H1 (cell line): Measurements from ENCODE around the gene AAK1. TPM values are rescaled to one million over a fixed set of nuclear protein-coding genes. Genes with fewer than 3 reads are reported as not detected.

Experiments
- CTCF ChIA-PET: fragments of 300-600 bp; sonication (Branson Sonifier 250); formaldehyde crosslinking; loops from one replicate; lab custom pipeline; 2021; ENCODE audit not compliant: partially characterized antibody; lab: Charles Lee
- POLR2A ChIA-PET: fragments of 300-600 bp; sonication (Branson Sonifier 250); formaldehyde crosslinking; loops from one replicate; lab custom pipeline; 2021; ENCODE audit warnings: inconsistent platforms; ENCODE audit not compliant: partially characterized antibody; lab: Charles Lee
- DNase-seq, 2 experiments: peaks; one replicate each; pipeline versions ENCODE4 v3.0.0 to v3.0.0-alpha.2; 2010 to 2022; ENCODE audit warnings: low spot score in 2 of 2, low read depth in 1 of 2, mixed read lengths in 1 of 2
- FAIRE-seq: peaks from 2 replicates; lab custom pipeline; 2011; peaks lifted over from hg19 to GRCh38; lab: Jason Lieb, UNC
- H2AFZ ChIP-seq: 2 replicates; pipeline ENCODE4 v1.8.1; 2012; ENCODE audit warnings: low read length, inconsistent platforms
- H2AK5ac ChIP-seq: 2 replicates; pipeline ENCODE4 v1.6.1; 2013; ENCODE audit warnings: low read depth, low read length
- H2BK120ac ChIP-seq: replicated peaks from 2 replicates; pipeline ENCODE3; 2013; ENCODE audit warnings: low read depth, low read length, inconsistent platforms
- H2BK12ac ChIP-seq: 2 replicates; pipeline ENCODE4 v1.6.1; 2013; ENCODE audit warnings: low read depth, low read length
- H2BK15ac ChIP-seq: 2 replicates; pipeline ENCODE4 v1.6.1; 2013; ENCODE audit warnings: low read length
- H2BK20ac ChIP-seq: 2 replicates; pipeline ENCODE4 v1.6.1; 2013; ENCODE audit warnings: low read length
- H2BK5ac ChIP-seq: 2 replicates; pipeline ENCODE4 v1.6.1; 2013; ENCODE audit warnings: low read depth, low read length
- H3K14ac ChIP-seq: 2 replicates; pipeline ENCODE4 v1.6.1; 2013; ENCODE audit warnings: inconsistent platforms; ENCODE audit not compliant: insufficient read length
- H3K18ac ChIP-seq: 2 replicates; pipeline ENCODE4 v1.6.1; 2013; ENCODE audit warnings: low read length; ENCODE audit errors: extremely low read depth
- H3K23ac ChIP-seq: 2 replicates; pipeline ENCODE4 v1.6.1; 2013; ENCODE audit warnings: inconsistent platforms; ENCODE audit not compliant: insufficient read length
- H3K23me2 ChIP-seq: 2 replicates; pipeline ENCODE4 v1.6.1; 2013; ENCODE audit warnings: low read depth, low read length
- H3K27ac ChIP-seq: 2 replicates; pipeline ENCODE4 v1.6.1; 2011; ENCODE audit warnings: low read depth, low read length, inconsistent platforms
- H3K27me3 ChIP-seq, 4 experiments: replicated peaks in 1 of 4; 1 replicate in 1 of 4; 2 replicates in 3 of 4; pipeline versions ENCODE4 v1.6.1 to v1.8.1; 2011 to 2013; ENCODE audit warnings: low read length in 3 of 4, mild to moderate bottlenecking in 3 of 4, inconsistent platforms in 2 of 4, mixed read lengths in 2 of 4, moderate library complexity in 1 of 4; ENCODE audit not compliant: control insufficient read depth in 3 of 4, insufficient read depth in 3 of 4; ENCODE audit errors: extremely low read depth in 1 of 4
- H3K36me3 ChIP-seq, 4 experiments: 2 replicates each; pipeline versions ENCODE4 v1.6.1 to v1.8.1; 2011 to 2013; ENCODE audit warnings: mild to moderate bottlenecking in 4 of 4, low read length in 3 of 4, moderate library complexity in 2 of 4, control low read depth in 1 of 4, inconsistent platforms in 1 of 4; ENCODE audit not compliant: insufficient read depth in 4 of 4, control insufficient read depth in 2 of 4
- H3K4ac ChIP-seq: replicated peaks from 2 replicates; pipeline ENCODE3; 2013; ENCODE audit warnings: low read length, low read depth, mixed read lengths, inconsistent platforms; ENCODE audit not compliant: insufficient read length
- H3K4me1 ChIP-seq, 4 experiments: replicated peaks in 1 of 4; 1 replicate in 1 of 4; 2 replicates in 3 of 4; pipeline versions ENCODE4 v1.6.1 to v1.8.1; 2011 to 2013; ENCODE audit warnings: low read length in 3 of 4, inconsistent platforms in 2 of 4, mixed read lengths in 1 of 4; ENCODE audit not compliant: insufficient read depth in 4 of 4, control insufficient read depth in 3 of 4
- H3K4me2 ChIP-seq, 2 experiments: 2 replicates each; pipeline versions ENCODE4 v1.6.1 to v1.8.1; 2011 to 2013; ENCODE audit warnings: low read depth in 2 of 2, low read length in 2 of 2, control low read depth in 1 of 2, inconsistent platforms in 1 of 2, mild to moderate bottlenecking in 1 of 2; ENCODE audit not compliant: insufficient read depth in 1 of 2
- H3K4me3 ChIP-seq, 4 experiments: fragments of 200-600, 300-600 bp in 1 of 4; sonication (generic), shearing (Covaris generic), sonication (Bioruptor Twin) in 1 of 4; 2 replicates each; pipeline versions ENCODE4 v1.5.1 to v1.8.1; 2011 to 2016; ENCODE audit warnings: low read length in 4 of 4, low read depth in 3 of 4, control low read depth in 2 of 4, inconsistent platforms in 2 of 4, mild to moderate bottlenecking in 2 of 4, mixed read lengths in 1 of 4, moderate library complexity in 1 of 4; ENCODE audit not compliant: insufficient read depth in 2 of 4; ENCODE audit errors: extremely low read depth in 1 of 4
- H3K56ac ChIP-seq: replicated peaks from 2 replicates; pipeline ENCODE3; 2013; ENCODE audit warnings: low read depth, mild to moderate bottlenecking, mixed read lengths, low read length, inconsistent platforms; ENCODE audit not compliant: insufficient read length
- H3K79me1 ChIP-seq: 2 replicates; pipeline ENCODE4 v1.6.1; 2013; ENCODE audit warnings: low read depth, low read length, control low read depth
- H3K79me2 ChIP-seq, 2 experiments: 2 replicates each; pipeline versions ENCODE4 v1.6.1 to v1.8.1; 2012 to 2013; ENCODE audit warnings: low read length in 2 of 2, mild to moderate bottlenecking in 2 of 2, inconsistent platforms in 1 of 2; ENCODE audit not compliant: insufficient read depth in 2 of 2, control insufficient read depth in 1 of 2
- H3K9ac ChIP-seq, 4 experiments: replicated peaks in 1 of 4; 1 replicate in 1 of 4; 2 replicates in 3 of 4; pipeline versions ENCODE4 v1.6.1 to v1.8.1; 2011 to 2013; ENCODE audit warnings: low read depth in 3 of 4, low read length in 3 of 4, control low read depth in 2 of 4, mild to moderate bottlenecking in 2 of 4, moderate library complexity in 2 of 4, inconsistent platforms in 1 of 4; ENCODE audit errors: extremely low read depth in 1 of 4
- H3K9me3 ChIP-seq, 2 experiments: 2 replicates each; pipeline versions ENCODE4 v1.6.1 to v1.8.1; 2012 to 2013; ENCODE audit warnings: mild to moderate bottlenecking in 2 of 2, moderate library complexity in 2 of 2, control low read depth in 1 of 2, inconsistent platforms in 1 of 2, low read depth in 1 of 2, low read length in 1 of 2, mixed read lengths in 1 of 2; ENCODE audit not compliant: insufficient read depth in 2 of 2
- H4K20me1 ChIP-seq, 2 experiments: replicated peaks in 1 of 2; 2 replicates each; pipeline versions ENCODE3 to v1.8.1; 2011 to 2013; ENCODE audit warnings: inconsistent platforms in 2 of 2, low read length in 2 of 2, mild to moderate bottlenecking in 1 of 2; ENCODE audit not compliant: insufficient read depth in 2 of 2, control insufficient read depth in 1 of 2
- H4K5ac ChIP-seq: 2 replicates; pipeline ENCODE4 v1.6.1; 2013; ENCODE audit warnings: low read length, low read depth, mixed read lengths, inconsistent platforms; ENCODE audit not compliant: insufficient read length
- H4K8ac ChIP-seq: 2 replicates; pipeline ENCODE4 v1.8.0; 2013; ENCODE audit warnings: mild to moderate bottlenecking, moderate library complexity, low read length, inconsistent platforms; ENCODE audit not compliant: insufficient read depth; ENCODE audit errors: extremely low read depth
- H4K91ac ChIP-seq: replicated peaks from 2 replicates; pipeline ENCODE3; 2013; ENCODE audit warnings: low read length, mixed read lengths, inconsistent platforms; ENCODE audit not compliant: insufficient read length
- CBX8 ChIP-seq: fragments of 300-800, 300-1000 bp; sonication (generic); IDR thresholded peaks from 2 replicates; pipeline ENCODE4 v1.7.1; 2016; ENCODE audit warnings: low read depth, low read length, borderline replicate concordance
- GABPA ChIP-seq: IDR thresholded peaks from 2 replicates; pipeline ENCODE4 v1.6.1; 2011; ENCODE audit warnings: mild to moderate bottlenecking, low read length, moderate library complexity, borderline replicate concordance; ENCODE audit not compliant: insufficient read depth
- GTF2F1 ChIP-seq: IDR thresholded peaks from 2 replicates; pipeline ENCODE4 v1.6.1; 2012; ENCODE audit warnings: low read depth, low read length, improper control_type of control experiment, borderline replicate concordance
- HDAC6 ChIP-seq: IDR thresholded peaks from one replicate; pipeline ENCODE4 v1.7.1; 2012; ENCODE audit warnings: low read depth, mild to moderate bottlenecking, inconsistent platforms, low read length, moderate library complexity
- KDM5A ChIP-seq: fragments of 200-600 bp; IDR thresholded peaks from 2 replicates; pipeline ENCODE4 v1.7.1; 2012; ENCODE audit warnings: mild to moderate bottlenecking, low read length, inconsistent platforms, mixed read lengths
- SIN3A ChIP-seq, 2 experiments: IDR thresholded peaks in 1 of 2; conservative IDR thresholded peaks in 1 of 2; 2 replicates each; pipeline ENCODE4 v1.6.1; 2011 to 2012; ENCODE audit warnings: low read length in 2 of 2, improper control_type of control experiment in 1 of 2, low read depth in 1 of 2, mild to moderate bottlenecking in 1 of 2
- SP2 ChIP-seq: IDR thresholded peaks from 2 replicates; pipeline ENCODE4 v1.6.1; 2012; ENCODE audit warnings: mild to moderate bottlenecking, low read length, inconsistent platforms
- SUZ12 ChIP-seq: fragments of 200-600 bp; sonication (generic); IDR thresholded peaks from 2 replicates; pipeline ENCODE4 v1.6.1; 2012; ENCODE audit warnings: mild to moderate bottlenecking, inconsistent platforms, low read length, moderate library complexity, mixed read lengths
- YY1 ChIP-seq: IDR thresholded peaks from 2 replicates; pipeline ENCODE4 v1.6.1; 2011; ENCODE audit warnings: low read depth, mild to moderate bottlenecking, low read length
- WGBS, 2 experiments: shearing (Covaris generic) in 1 of 2; methylation state at CpG; one replicate each; pipeline versions ENCODE4 v1.1.6 to v1.1.7; 2013 to 2015; ENCODE audit warnings: low lambda C conversion rate in 2 of 2, mixed read lengths in 2 of 2, inconsistent platforms in 1 of 2, low coverage in 1 of 2, missing lambda C conversion rate in 1 of 2; ENCODE audit not compliant: insufficient replicate concordance in 2 of 2, insufficient coverage in 1 of 2, insufficient read length in 1 of 2; ENCODE audit errors: extremely low coverage in 1 of 2, missing lambda C conversion rate in 1 of 2; 5-methylcytosine and 5-hydroxymethylcytosine counted together
- polyA plus RNA-seq, 7 experiments: library from polyadenylated mRNA; depleted of rRNA in 3 of 7; stranded (reverse) in 5 of 7; unstranded in 2 of 7; fragments of >200 nt in 5 of 7; fragments of 200-250 nt in 2 of 7; gene quantifications; 1 replicate in 5 of 7; 2 replicates in 1 of 7; 4 replicates in 1 of 7; pipeline versions ENCODE4 v1.2.1 to v1.2.3, GENCODE V29; 2011 to 2013; ENCODE audit warnings: missing spikeins in 2 of 7, mixed read lengths in 2 of 7
- total RNA-seq: library from RNA; stranded (reverse); fragmentation: NEBNext Ultra II Directional; extraction: Animal tissue kit (Norgen Biotek cat#: 25700); gene quantifications from 2 replicates; pipeline ENCODE4 v1.2.1, GENCODE V29; 2021

The AAK1 gene
- total and polyA plus RNA-seq, 2 of the 8 experiments (the other 6 are each of a cell fraction or from before 2014, with no cell fraction given): 10.0 to 40.5 TPM

- Histone ChIP-seq H3K9me3 (no peaks in the 10 kb centered on the region), H4K5ac (no peak overlapping the region), H2BK12ac (no peak overlapping the region), H2BK15ac (no peak overlapping the region), H3K4me2 (no peak overlapping the region), H3K4me1 (no peaks in the 10 kb centered on the region), H2BK20ac (no peak overlapping the region), H3K23me2 (no peaks in the 10 kb centered on the region), H3K56ac (no peak overlapping the region), H3K79me1 (no peaks in the 10 kb centered on the region), H3K27ac (no peak overlapping the region), H4K8ac (no peak overlapping the region), H4K91ac (no peak overlapping the region), H3K4ac (no peak overlapping the region), H2BK5ac (no peak overlapping the region), H2BK120ac (no peak overlapping the region), H3K27me3 (no peaks in the 10 kb centered on the region), H3K4me3 (no peak overlapping the region), H3K18ac (no peak overlapping the region), H2AFZ (0 out of 2 replicates have a peak overlapping the region, but pooled peaks have one; percentile 10), H3K14ac (no peak overlapping the region), H4K20me1 (no peaks in the 10 kb centered on the region), H2AK5ac (no peak overlapping the region), H3K9ac (no peak overlapping the region), H3K79me2 (no peaks in the 10 kb centered on the region), H3K23ac (no peak overlapping the region), H3K36me3 (no peaks in the 10 kb centered on the region)
- CTCF ChIA-PET: interaction anchor here (0.9 to 1.1 kb wide), 2 partner anchors 10 to 47 kb away, joined by 3 read pairs; no protein-coding TSS in a partner anchor
- WGBS, 2 experiments: 94% methylated on average over 5 of the region's 5 CpGs; no CpG with 5 or more reads in 1 of the 2 experiments
- POLR2A ChIA-PET: interaction anchor here (0.6 kb wide), 1 partner anchor 38 kb away, joined by 6 read pairs; no protein-coding TSS in a partner anchor
- no peak for DNase-seq
- no peak for TF ChIP-seq YY1
- TF ChIP-seq SUZ12: no peak
- TF ChIP-seq CBX8: no peak
- no peak for TF ChIP-seq HDAC6
- TF ChIP-seq GTF2F1: no peak
- TF ChIP-seq KDM5A: no peak
- no peak for TF ChIP-seq SP2
- no peak for TF ChIP-seq GABPA
- no peak for TF ChIP-seq SIN3A (conservative IDR thresholded peaks at IDR 0.05 in 1 of 2, IDR thresholded peaks at IDR 0.05 in 1 of 2; ENCODE audit: low read depth in 1 of 2, low read length in 2 of 2)
- no peak for FAIRE-seq
Measured at GRCh38 chr2:69677914-69678313, 34.4 kb upstream of the AAK1 start.
